Progenitor cell of endocrine pancreas (in vitro differentiated cells): ENCODE results near the gene DENND1A. TPM values are rescaled to one million over a fixed set of nuclear protein-coding genes. Genes with fewer than 3 reads are reported as not detected.

Source experiments
- DNase-seq: peaks from one replicate; pipeline ENCODE4 v3.0.0; 2021; ENCODE audit warnings: low spot score; ENCODE audit not compliant: unreplicated experiment
- H3K27ac Mint-ChIP-seq: 2 replicates; pipeline ENCODE4 v1.8.0; 2021; ENCODE audit warnings: mild to moderate bottlenecking, moderate library complexity, mixed read lengths
- H3K27me3 Mint-ChIP-seq: 2 replicates; pipeline ENCODE4 v1.8.0; 2021; ENCODE audit warnings: mixed read lengths
- H3K36me3 Mint-ChIP-seq: 2 replicates; pipeline ENCODE4 v1.8.0; 2022; ENCODE audit warnings: mixed read lengths; ENCODE audit not compliant: insufficient read depth
- H3K4me1 Mint-ChIP-seq: 2 replicates; pipeline ENCODE4 v1.8.0; 2021; ENCODE audit warnings: low read depth, mixed read lengths
- H3K4me3 Mint-ChIP-seq: 2 replicates; pipeline ENCODE4 v1.8.0; 2021; ENCODE audit warnings: low read depth, mild to moderate bottlenecking, moderate library complexity, mixed read lengths
- H3K9me3 Mint-ChIP-seq: 2 replicates; pipeline ENCODE4 v1.8.0; 2021; ENCODE audit warnings: low read depth, mixed read lengths
- total RNA-seq: library from RNA; stranded (reverse); gene quantifications from 2 replicates; pipeline ENCODE4 v1.2.1, GENCODE V29; 2021
- TF ChIP-seq, protein P1 (sequence below): fragments of 200-600 bp; sonication (generic); IDR thresholded peaks from one replicate; pipeline ENCODE4 v1.5.0; 2021; ENCODE audit warnings: antibody characterized with exemption, mild to moderate bottlenecking; ENCODE audit not compliant: unreplicated experiment

Gene DENND1A
- total RNA-seq, 1 donor from 2014 or later = 20.1 TPM

GRCh38 chr9:123607479-123607878 lies 322.4 kb downstream of the DENND1A start:
- no peak for DNase-seq
- no peaks in the 10 kb centered on the region for H3K9me3 Mint-ChIP-seq
- peaks cover 3% of the 10 kb centered on the region for H3K36me3 Mint-ChIP-seq
- peaks cover 27% of the 10 kb centered on the region for H3K27me3 Mint-ChIP-seq
- TF ChIP-seq, protein P1, sequence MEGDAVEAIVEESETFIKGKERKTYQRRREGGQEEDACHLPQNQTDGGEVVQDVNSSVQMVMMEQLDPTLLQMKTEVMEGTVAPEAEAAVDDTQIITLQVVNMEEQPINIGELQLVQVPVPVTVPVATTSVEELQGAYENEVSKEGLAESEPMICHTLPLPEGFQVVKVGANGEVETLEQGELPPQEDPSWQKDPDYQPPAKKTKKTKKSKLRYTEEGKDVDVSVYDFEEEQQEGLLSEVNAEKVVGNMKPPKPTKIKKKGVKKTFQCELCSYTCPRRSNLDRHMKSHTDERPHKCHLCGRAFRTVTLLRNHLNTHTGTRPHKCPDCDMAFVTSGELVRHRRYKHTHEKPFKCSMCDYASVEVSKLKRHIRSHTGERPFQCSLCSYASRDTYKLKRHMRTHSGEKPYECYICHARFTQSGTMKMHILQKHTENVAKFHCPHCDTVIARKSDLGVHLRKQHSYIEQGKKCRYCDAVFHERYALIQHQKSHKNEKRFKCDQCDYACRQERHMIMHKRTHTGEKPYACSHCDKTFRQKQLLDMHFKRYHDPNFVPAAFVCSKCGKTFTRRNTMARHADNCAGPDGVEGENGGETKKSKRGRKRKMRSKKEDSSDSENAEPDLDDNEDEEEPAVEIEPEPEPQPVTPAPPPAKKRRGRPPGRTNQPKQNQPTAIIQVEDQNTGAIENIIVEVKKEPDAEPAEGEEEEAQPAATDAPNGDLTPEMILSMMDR = no peak
- H3K27ac Mint-ChIP-seq = no peak overlapping the region
- no peaks in the 10 kb centered on the region for H3K4me1 Mint-ChIP-seq
- no peak overlapping the region for H3K4me3 Mint-ChIP-seq

GRCh38 chr9:123606141-123606540 lies 323.8 kb downstream of the DENND1A start:
- peaks cover 3% of the 10 kb centered on the region for H3K36me3 Mint-ChIP-seq
- peaks cover 23% of the 10 kb centered on the region for H3K27me3 Mint-ChIP-seq
- no peak overlapping the region for H3K27ac Mint-ChIP-seq
- DNase-seq = no peak
- no peaks in the 10 kb centered on the region for H3K4me1 Mint-ChIP-seq
- no peaks in the 10 kb centered on the region for H3K9me3 Mint-ChIP-seq
- TF ChIP-seq, protein P1 = no peak
- no peak overlapping the region for H3K4me3 Mint-ChIP-seq

DNA sequence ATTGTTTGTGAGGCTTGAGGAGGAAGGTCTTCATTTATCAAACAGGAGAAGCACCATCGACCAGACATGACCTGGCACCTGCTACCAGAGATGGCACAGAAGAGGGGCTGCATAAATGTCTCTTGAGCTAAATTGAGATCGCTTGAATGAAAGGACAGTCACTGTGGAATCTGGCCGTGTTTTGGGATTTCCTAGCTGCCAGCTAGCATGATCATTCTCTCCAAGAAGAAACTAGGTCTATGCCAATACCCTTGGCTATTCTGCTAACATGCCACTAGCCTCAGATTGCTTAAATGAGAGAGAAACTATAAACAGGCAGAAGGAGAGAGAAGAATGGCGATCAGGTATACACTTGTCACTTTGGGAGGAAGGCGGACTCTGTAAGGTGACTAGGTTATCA lies 324.6 kb downstream of the DENND1A start:
- H3K36me3 Mint-ChIP-seq = peaks cover 3% of the 10 kb centered on the region
- no peaks in the 10 kb centered on the region for H3K9me3 Mint-ChIP-seq
- no peak overlapping the region for H3K4me3 Mint-ChIP-seq
- DNase-seq = no peak
- no peaks in the 10 kb centered on the region for H3K4me1 Mint-ChIP-seq
- peaks cover 15% of the 10 kb centered on the region for H3K27me3 Mint-ChIP-seq
- H3K27ac Mint-ChIP-seq = no peak overlapping the region
- TF ChIP-seq, protein P1 = no peak

DNA sequence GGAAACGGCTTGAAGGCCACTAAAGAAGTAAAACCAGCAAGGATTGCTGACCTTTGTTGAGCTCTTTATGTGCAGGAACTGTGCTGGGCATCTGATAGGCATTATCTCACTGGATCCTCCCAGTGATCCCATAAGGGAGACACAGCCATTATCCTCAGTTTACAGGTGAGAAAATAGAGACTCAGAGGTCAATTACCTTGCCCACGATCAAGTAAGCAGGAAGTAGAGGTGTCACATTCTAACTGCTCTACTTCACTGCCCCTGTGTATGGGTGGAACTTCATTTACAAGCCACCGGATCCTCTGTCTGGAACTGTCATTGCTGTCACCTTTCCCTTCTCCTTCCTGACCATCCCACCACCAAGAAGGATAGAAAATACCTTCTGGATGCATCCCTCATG lies 325.1 kb downstream of the DENND1A start:
- Mint-ChIP-seq H3K27ac (no peak overlapping the region), H3K4me1 (no peaks in the 10 kb centered on the region), H3K27me3 (peaks cover 15% of the 10 kb centered on the region), H3K36me3 (peaks cover 3% of the 10 kb centered on the region), H3K9me3 (no peaks in the 10 kb centered on the region), H3K4me3 (no peak overlapping the region)
- TF ChIP-seq, protein P1 = no peak
- no peak for DNase-seq

DNA sequence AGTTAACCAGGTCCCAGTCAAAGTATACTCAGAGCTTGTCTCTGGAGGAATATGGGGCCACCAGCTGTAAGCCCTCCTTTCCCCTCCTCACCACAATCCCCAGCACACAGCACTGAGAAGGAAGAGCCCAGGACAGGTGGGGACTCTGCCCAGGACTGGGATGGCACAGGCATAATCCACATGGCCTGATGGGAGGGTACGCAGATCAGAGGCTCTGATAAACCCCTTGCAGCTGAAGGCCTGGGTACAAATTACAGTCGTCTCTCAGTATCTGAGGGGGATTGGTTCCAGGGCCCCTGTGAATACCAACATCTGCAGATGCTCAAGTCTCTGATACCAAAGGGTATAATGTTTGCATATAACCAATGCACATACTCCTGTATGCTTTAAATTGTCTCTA lies 328.1 kb downstream of the DENND1A start:
- H3K27ac Mint-ChIP-seq = no peak overlapping the region
- H3K4me3 Mint-ChIP-seq = no peak overlapping the region
- no peaks in the 10 kb centered on the region for H3K36me3 Mint-ChIP-seq
- TF ChIP-seq, protein P1 = no peak
- H3K27me3 Mint-ChIP-seq = peaks cover 6% of the 10 kb centered on the region
- H3K9me3 Mint-ChIP-seq = no peaks in the 10 kb centered on the region
- DNase-seq = no peak
- no peaks in the 10 kb centered on the region for H3K4me1 Mint-ChIP-seq
